ENCODE results near the gene BSG.

BSG gene

DNA sequence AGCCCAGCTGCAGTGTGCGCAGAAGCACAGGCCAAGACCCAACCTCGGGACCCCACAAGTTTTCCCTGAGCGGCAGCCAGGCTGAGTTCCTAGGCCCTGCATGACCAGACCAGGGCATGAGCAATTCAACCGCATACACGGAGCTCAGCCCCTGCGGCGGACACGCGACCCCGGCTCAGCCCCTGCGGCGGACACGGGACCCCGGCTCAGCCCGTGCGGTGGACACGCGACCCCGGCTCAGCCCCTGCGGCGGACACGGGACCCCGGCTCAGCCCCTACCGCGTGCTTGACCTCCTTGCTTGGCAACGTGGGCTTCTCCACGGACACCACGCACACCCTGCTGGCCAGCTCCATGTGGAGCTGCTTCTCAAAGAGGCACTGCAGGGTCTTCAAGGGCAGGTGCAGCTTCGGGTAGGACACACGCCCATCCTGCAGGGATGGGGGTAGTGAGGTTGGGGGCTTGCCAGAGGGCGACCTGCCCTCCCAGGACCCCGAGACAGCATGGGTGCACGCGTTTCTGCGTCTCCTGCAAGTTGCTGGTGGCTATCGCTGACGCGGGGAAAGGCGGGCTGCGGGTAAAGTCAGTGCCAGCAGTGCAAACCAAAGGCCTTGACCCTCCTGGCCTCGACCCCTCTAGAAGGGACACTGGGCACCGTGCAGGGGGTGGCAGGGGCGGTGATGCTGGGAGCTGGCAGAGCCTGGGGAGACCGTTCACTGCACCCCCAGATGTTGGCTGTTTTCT, 51.0 kb downstream of the BSG start:
- no peak overlapping the region for H3K4me3 ChIP-seq (ENCODE audit: low read depth, low read length)
- POLR2A ChIA-PET = interaction anchor here (1.3 kb wide), 1 partner anchor 9 kb away, joined by 6 read pairs; no protein-coding TSS in a partner anchor
- no peaks in the 10 kb centered on the region for H3K4me1 ChIP-seq (ENCODE audit: control insufficient read depth, insufficient read depth, low read length)
- H3K9me3 ChIP-seq (ENCODE audit: control insufficient read depth, insufficient read depth, low read depth, low read length) = no peaks in the 10 kb centered on the region
- H3K27ac ChIP-seq (ENCODE audit: extremely low read depth, low read depth, low read length) = no peak overlapping the region
- CTCF ChIA-PET = no interaction called here
- H3K36me3 ChIP-seq (ENCODE audit: control insufficient read depth in 2 of 2, insufficient read depth in 1 of 2, low read length in 2 of 2) = peaks cover 5 to 77% of the 10 kb centered on the region in 2 experiments; a peak in 2 of 3 replicates
- TF ChIP-seq ZBTB7A (tag by site-specific recombination; IDR thresholded peaks at IDR 0.05; ENCODE audit: low read depth) (no peak), ZNF701 (tag by site-specific recombination; IDR thresholded peaks at IDR 0.05) (no peak), PRDM1 (tag by site-specific recombination; IDR thresholded peaks at IDR 0.05) (no peak), ZNF223 (tag by site-specific recombination; IDR thresholded peaks at IDR 0.05) (no peak), ZNF473 (tag by site-specific recombination; IDR thresholded peaks at IDR 0.05) (no peak)
- TF ChIP-seq, protein P1, sequence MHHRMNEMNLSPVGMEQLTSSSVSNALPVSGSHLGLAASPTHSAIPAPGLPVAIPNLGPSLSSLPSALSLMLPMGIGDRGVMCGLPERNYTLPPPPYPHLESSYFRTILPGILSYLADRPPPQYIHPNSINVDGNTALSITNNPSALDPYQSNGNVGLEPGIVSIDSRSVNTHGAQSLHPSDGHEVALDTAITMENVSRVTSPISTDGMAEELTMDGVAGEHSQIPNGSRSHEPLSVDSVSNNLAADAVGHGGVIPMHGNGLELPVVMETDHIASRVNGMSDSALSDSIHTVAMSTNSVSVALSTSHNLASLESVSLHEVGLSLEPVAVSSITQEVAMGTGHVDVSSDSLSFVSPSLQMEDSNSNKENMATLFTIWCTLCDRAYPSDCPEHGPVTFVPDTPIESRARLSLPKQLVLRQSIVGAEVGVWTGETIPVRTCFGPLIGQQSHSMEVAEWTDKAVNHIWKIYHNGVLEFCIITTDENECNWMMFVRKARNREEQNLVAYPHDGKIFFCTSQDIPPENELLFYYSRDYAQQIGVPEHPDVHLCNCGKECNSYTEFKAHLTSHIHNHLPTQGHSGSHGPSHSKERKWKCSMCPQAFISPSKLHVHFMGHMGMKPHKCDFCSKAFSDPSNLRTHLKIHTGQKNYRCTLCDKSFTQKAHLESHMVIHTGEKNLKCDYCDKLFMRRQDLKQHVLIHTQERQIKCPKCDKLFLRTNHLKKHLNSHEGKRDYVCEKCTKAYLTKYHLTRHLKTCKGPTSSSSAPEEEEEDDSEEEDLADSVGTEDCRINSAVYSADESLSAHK (tag by site-specific recombination; IDR thresholded peaks at IDR 0.05) = no peak
- TF ChIP-seq, protein P2, sequence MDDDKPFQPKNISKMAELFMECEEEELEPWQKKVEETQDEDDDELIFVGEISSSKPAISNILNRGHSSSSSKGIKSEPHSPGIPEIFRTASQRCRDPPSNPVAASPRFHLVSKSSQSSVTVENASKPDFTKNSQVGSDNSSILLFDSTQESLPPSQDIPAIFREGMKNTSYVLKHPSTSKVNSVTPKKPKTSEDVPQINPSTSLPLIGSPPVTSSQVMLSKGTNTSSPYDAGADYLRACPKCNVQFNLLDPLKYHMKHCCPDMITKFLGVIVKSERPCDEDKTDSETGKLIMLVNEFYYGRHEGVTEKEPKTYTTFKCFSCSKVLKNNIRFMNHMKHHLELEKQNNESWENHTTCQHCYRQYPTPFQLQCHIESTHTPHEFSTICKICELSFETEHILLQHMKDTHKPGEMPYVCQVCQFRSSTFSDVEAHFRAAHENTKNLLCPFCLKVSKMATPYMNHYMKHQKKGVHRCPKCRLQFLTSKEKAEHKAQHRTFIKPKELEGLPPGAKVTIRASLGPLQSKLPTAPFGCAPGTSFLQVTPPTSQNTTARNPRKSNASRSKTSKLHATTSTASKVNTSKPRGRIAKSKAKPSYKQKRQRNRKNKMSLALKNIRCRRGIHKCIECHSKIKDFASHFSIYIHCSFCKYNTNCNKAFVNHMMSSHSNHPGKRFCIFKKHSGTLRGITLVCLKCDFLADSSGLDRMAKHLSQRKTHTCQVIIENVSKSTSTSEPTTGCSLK (tag by site-specific recombination; IDR thresholded peaks at IDR 0.05) = no peak

DNA sequence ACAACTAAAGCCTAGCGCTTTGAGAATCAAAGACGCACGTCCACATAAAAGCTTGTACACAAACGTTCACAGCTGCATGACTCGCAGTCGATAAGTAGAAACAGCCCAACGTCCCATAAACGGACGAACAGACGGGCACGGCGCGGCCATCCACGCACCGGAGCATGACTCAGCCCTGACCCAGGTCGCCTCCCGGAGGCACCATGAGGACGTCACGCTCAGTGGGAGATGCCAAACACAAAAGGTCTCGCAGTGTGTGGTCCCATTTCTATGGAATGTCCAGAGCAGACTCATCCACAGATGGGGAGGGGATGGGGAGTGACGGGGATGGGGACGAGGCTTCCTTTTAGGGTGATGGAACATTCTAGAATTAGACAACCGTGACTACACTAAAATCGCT, 51.6 kb downstream of the BSG start:
- H3K36me3 ChIP-seq (ENCODE audit: control insufficient read depth in 2 of 2, insufficient read depth in 1 of 2, low read length in 2 of 2) = peaks cover 9 to 77% of the 10 kb centered on the region in 2 experiments; a peak in 2 of 3 replicates
- H3K4me3 ChIP-seq (ENCODE audit: low read depth, low read length) = no peak overlapping the region
- ChIA-PET CTCF (interaction anchor here (0.6 kb wide), 1 partner anchor 147 kb away, joined by 3 read pairs; no protein-coding TSS in a partner anchor), POLR2A (interaction anchor here (1.3 kb wide), 1 partner anchor 8 kb away, joined by 6 read pairs; no protein-coding TSS in a partner anchor)
- no peak overlapping the region for H3K27ac ChIP-seq (ENCODE audit: extremely low read depth, low read depth, low read length)
- H3K4me1 ChIP-seq (ENCODE audit: control insufficient read depth, insufficient read depth, low read length) = no peaks in the 10 kb centered on the region
- H3K9me3 ChIP-seq (ENCODE audit: control insufficient read depth, insufficient read depth, low read depth, low read length) = no peaks in the 10 kb centered on the region
- no peak for TF ChIP-seq ZNF768 (tag by site-specific recombination; IDR thresholded peaks at IDR 0.05)
- TF ChIP-seq ZIC2 (tag by site-specific recombination; IDR thresholded peaks at IDR 0.05) = peak; percentile 77
- TF ChIP-seq, protein P3, sequence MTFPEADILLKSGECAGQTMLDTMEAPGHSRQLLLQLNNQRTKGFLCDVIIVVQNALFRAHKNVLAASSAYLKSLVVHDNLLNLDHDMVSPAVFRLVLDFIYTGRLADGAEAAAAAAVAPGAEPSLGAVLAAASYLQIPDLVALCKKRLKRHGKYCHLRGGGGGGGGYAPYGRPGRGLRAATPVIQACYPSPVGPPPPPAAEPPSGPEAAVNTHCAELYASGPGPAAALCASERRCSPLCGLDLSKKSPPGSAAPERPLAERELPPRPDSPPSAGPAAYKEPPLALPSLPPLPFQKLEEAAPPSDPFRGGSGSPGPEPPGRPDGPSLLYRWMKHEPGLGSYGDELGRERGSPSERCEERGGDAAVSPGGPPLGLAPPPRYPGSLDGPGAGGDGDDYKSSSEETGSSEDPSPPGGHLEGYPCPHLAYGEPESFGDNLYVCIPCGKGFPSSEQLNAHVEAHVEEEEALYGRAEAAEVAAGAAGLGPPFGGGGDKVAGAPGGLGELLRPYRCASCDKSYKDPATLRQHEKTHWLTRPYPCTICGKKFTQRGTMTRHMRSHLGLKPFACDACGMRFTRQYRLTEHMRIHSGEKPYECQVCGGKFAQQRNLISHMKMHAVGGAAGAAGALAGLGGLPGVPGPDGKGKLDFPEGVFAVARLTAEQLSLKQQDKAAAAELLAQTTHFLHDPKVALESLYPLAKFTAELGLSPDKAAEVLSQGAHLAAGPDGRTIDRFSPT (tag by site-specific recombination; IDR thresholded peaks at IDR 0.05) = no peak
- no peak for TF ChIP-seq SP2 (tag by site-specific recombination; IDR thresholded peaks at IDR 0.05)
- no peak for TF ChIP-seq ZNF658 (tag by site-specific recombination; IDR thresholded peaks at IDR 0.05)
- TF ChIP-seq, protein P4, sequence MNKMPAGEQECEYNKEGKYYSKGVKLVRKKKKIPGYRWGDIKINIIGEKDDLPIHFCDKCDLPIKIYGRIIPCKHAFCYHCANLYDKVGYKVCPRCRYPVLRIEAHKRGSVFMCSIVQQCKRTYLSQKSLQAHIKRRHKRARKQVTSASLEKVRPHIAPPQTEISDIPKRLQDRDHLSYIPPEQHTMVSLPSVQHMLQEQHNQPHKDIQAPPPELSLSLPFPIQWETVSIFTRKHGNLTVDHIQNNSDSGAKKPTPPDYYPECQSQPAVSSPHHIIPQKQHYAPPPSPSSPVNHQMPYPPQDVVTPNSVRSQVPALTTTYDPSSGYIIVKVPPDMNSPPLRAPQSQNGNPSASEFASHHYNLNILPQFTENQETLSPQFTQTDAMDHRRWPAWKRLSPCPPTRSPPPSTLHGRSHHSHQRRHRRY (tag by site-specific recombination; IDR thresholded peaks at IDR 0.05) = no peak
- TF ChIP-seq ZNF629 (tag by site-specific recombination; IDR thresholded peaks at IDR 0.05) = peak; percentile 75
- TF ChIP-seq, protein P5, sequence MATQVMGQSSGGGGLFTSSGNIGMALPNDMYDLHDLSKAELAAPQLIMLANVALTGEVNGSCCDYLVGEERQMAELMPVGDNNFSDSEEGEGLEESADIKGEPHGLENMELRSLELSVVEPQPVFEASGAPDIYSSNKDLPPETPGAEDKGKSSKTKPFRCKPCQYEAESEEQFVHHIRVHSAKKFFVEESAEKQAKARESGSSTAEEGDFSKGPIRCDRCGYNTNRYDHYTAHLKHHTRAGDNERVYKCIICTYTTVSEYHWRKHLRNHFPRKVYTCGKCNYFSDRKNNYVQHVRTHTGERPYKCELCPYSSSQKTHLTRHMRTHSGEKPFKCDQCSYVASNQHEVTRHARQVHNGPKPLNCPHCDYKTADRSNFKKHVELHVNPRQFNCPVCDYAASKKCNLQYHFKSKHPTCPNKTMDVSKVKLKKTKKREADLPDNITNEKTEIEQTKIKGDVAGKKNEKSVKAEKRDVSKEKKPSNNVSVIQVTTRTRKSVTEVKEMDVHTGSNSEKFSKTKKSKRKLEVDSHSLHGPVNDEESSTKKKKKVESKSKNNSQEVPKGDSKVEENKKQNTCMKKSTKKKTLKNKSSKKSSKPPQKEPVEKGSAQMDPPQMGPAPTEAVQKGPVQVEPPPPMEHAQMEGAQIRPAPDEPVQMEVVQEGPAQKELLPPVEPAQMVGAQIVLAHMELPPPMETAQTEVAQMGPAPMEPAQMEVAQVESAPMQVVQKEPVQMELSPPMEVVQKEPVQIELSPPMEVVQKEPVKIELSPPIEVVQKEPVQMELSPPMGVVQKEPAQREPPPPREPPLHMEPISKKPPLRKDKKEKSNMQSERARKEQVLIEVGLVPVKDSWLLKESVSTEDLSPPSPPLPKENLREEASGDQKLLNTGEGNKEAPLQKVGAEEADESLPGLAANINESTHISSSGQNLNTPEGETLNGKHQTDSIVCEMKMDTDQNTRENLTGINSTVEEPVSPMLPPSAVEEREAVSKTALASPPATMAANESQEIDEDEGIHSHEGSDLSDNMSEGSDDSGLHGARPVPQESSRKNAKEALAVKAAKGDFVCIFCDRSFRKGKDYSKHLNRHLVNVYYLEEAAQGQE (tag by site-specific recombination; IDR thresholded peaks at IDR 0.05) = no peak
- TF ChIP-seq, protein P6, sequence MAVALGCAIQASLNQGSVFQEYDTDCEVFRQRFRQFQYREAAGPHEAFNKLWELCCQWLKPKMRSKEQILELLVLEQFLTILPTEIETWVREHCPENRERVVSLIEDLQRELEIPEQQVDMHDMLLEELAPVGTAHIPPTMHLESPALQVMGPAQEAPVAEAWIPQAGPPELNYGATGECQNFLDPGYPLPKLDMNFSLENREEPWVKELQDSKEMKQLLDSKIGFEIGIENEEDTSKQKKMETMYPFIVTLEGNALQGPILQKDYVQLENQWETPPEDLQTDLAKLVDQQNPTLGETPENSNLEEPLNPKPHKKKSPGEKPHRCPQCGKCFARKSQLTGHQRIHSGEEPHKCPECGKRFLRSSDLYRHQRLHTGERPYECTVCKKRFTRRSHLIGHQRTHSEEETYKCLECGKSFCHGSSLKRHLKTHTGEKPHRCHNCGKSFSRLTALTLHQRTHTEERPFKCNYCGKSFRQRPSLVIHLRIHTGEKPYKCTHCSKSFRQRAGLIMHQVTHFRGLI (tag by site-specific recombination; IDR thresholded peaks at IDR 0.05) = peak; percentile 81
- TF ChIP-seq, protein P7, sequence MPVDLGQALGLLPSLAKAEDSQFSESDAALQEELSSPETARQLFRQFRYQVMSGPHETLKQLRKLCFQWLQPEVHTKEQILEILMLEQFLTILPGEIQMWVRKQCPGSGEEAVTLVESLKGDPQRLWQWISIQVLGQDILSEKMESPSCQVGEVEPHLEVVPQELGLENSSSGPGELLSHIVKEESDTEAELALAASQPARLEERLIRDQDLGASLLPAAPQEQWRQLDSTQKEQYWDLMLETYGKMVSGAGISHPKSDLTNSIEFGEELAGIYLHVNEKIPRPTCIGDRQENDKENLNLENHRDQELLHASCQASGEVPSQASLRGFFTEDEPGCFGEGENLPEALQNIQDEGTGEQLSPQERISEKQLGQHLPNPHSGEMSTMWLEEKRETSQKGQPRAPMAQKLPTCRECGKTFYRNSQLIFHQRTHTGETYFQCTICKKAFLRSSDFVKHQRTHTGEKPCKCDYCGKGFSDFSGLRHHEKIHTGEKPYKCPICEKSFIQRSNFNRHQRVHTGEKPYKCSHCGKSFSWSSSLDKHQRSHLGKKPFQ (tag by site-specific recombination; IDR thresholded peaks at IDR 0.05) = no peak
- TF ChIP-seq ZBTB7A (tag by site-specific recombination; IDR thresholded peaks at IDR 0.05; ENCODE audit: low read depth) = no peak
- TF ChIP-seq ZBTB8A (tag by site-specific recombination; IDR thresholded peaks at IDR 0.05) = peak; percentile 56
